ENCODE measurements around the gene NTM. TPM values are rescaled to one million over a fixed set of nuclear protein-coding genes. Genes with fewer than 3 reads are reported as not detected.

The NTM gene
- total RNA-seq, 4 donors from 2014 or later: 1.4 to 5.7 TPM; not detected in 2

DNA sequence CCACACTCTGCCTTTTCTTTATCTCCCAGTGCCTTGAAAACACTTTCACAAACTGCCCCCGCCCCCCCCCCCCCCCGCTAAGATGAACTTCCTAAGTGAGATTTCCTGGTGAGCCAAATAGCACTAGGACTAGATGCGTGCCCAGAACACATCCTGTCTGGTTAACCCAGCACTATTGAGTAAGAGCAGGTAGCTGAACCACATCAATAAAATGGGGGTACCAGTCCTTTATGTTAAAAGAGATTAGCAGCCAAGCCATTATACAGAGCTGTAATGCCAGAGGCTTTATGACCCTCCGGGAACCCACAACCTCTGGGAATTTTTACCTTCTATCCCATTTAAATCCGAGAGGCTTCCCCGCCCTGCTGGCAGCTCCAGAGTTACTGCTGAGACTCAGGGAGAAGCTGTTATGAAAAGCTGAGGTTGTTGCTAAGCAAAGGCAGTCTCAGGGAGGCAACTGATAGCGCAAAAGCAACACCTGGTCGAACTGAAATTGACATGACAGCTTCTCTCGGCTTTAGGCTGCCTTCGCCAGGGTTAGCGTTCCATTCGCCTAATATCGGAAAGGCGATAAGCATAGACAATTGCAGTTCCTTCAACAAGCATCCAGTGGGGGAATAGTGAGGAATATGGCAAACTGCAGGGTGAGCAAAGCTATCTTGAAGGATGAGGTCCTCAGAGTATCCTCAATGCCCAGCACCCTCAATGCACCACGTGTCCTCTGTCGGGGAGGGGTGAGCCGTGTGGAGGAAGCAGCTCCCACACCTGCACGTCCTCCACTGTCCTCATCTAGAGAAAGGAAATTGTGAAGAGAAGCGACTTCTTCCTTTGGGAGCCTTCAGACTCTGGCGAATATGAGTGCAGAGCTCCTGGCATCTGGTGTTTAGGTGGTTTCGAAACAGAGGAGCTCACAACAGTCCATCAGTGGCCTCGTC, 977.0 kb downstream of the NTM start:
- DNase-seq: no peak
- TF ChIP-seq POLR2A (IDR thresholded peaks at IDR 0.05): no peak
- TF ChIP-seq, protein P1, sequence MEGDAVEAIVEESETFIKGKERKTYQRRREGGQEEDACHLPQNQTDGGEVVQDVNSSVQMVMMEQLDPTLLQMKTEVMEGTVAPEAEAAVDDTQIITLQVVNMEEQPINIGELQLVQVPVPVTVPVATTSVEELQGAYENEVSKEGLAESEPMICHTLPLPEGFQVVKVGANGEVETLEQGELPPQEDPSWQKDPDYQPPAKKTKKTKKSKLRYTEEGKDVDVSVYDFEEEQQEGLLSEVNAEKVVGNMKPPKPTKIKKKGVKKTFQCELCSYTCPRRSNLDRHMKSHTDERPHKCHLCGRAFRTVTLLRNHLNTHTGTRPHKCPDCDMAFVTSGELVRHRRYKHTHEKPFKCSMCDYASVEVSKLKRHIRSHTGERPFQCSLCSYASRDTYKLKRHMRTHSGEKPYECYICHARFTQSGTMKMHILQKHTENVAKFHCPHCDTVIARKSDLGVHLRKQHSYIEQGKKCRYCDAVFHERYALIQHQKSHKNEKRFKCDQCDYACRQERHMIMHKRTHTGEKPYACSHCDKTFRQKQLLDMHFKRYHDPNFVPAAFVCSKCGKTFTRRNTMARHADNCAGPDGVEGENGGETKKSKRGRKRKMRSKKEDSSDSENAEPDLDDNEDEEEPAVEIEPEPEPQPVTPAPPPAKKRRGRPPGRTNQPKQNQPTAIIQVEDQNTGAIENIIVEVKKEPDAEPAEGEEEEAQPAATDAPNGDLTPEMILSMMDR (IDR thresholded peaks at IDR 0.05): no peak
- no peaks in the 10 kb centered on the region for H3K4me1 ChIP-seq
- no peak overlapping the region for H3K27ac ChIP-seq
- H3K36me3 ChIP-seq: no peaks in the 10 kb centered on the region
- no peak overlapping the region for H3K4me3 ChIP-seq
- H3K9me3 ChIP-seq: no peaks in the 10 kb centered on the region
- no peaks in the 10 kb centered on the region for H3K27me3 ChIP-seq
- intact Hi-C loops (cut with DNase I; ENCODE audit: low total_unique reads): no loop called here

DNA sequence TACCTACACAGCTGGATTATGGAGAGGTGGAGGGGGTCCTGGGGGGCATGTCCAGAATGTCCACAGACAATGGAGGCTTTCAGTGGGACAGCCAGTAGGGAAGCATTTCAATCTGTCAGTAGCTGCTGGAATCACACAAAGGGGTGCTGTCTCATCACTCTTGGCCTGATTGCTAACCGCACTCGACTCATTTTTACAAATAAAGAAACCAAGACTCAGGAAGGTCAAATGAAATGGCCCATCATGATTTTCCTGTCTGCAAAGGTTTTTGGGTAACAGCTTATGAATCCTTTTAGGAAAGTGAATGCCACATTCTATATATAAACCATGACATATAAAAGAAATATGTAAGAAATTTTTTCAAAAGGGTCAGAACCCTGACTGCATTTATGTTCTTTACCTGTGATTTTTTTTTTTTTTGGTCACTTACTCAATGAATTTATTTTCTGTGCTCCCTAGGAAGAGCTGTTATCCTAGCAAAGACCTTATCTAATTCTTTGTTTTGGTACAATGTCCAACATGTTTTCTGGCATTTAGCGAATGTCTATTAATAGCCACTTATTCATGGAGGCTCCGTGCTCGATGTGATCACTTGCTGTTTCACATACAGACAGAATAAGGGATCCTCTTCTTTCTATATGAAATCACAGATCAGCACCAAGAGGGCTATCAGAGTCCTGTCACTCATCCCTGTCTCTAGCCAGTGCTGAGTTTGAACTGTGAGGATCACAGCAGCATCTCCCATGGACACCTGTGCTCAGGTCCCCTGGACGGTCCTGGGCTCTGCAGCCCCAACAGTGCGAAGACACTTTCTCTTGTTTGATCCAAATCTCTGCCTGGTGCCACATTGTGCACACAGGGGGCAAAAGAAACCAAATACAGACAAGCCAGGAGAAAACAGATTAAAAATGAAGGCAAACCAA, 979.7 kb downstream of the NTM start:
- H3K4me1 ChIP-seq: no peaks in the 10 kb centered on the region
- intact Hi-C loops (cut with DNase I; ENCODE audit: low total_unique reads): no loop called here
- DNase-seq: no peak
- H3K4me3 ChIP-seq: no peak overlapping the region
- no peak for TF ChIP-seq POLR2A (IDR thresholded peaks at IDR 0.05)
- TF ChIP-seq, protein P1 (IDR thresholded peaks at IDR 0.05): no peak
- no peaks in the 10 kb centered on the region for H3K27me3 ChIP-seq
- H3K9me3 ChIP-seq: no peaks in the 10 kb centered on the region
- H3K36me3 ChIP-seq: no peaks in the 10 kb centered on the region
- H3K27ac ChIP-seq: no peak overlapping the region

DNA sequence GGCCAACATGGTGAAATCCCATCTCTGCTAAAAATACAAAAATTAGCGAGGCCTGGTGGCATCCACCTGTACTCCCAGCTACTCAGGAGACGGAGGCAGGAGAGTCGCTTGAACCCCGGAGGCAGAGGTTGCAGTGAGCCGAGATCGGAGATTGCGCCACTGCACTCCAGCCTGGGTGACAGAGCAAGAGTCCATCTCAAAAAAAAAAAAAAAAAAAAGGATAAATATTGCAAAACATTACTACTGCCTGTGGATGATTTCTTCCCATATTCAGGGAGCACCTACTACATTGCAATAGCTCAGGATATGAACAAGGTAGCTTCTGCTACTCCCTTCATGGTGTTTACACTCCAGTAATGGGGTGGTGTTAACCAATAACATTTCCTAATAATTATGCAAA, 980.6 kb downstream of the NTM start:
- no peak for DNase-seq
- H3K9me3 ChIP-seq: no peaks in the 10 kb centered on the region
- intact Hi-C loops (cut with DNase I; ENCODE audit: low total_unique reads): no loop called here
- H3K27ac ChIP-seq: no peak overlapping the region
- no peak for TF ChIP-seq POLR2A (IDR thresholded peaks at IDR 0.05)
- no peaks in the 10 kb centered on the region for H3K4me1 ChIP-seq
- H3K4me3 ChIP-seq: no peak overlapping the region
- no peaks in the 10 kb centered on the region for H3K36me3 ChIP-seq
- H3K27me3 ChIP-seq: no peaks in the 10 kb centered on the region

DNA sequence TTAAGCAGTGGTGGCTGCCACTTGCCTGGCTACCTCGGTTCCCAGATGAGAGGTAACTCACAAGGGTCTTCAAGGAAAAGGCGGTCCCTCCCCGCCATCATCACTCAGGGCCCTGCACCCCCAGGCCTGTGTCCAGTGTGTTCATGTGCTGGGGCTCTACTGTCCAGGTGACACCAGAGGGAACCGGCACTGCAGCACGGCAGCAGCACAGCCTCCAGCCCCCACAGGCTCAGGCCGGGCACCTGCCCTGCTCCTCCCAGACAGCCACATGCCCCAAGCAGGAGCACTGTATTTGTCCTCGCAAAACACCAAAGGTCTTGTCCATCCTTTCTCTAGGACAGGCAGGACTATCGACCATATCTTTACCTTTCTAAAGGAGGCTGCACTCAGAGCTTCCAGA, 982.1 kb downstream of the NTM start:
- Histone ChIP-seq H3K27me3 (no peaks in the 10 kb centered on the region), H3K27ac (no peak overlapping the region), H3K36me3 (no peaks in the 10 kb centered on the region), H3K4me1 (no peaks in the 10 kb centered on the region), H3K4me3 (no peak overlapping the region), H3K9me3 (no peaks in the 10 kb centered on the region)
- intact Hi-C loops (cut with DNase I; ENCODE audit: low total_unique reads): no loop called here
- DNase-seq: no peak
- TF ChIP-seq, protein P1 (IDR thresholded peaks at IDR 0.05): no peak
- TF ChIP-seq POLR2A (IDR thresholded peaks at IDR 0.05): no peak

DNA sequence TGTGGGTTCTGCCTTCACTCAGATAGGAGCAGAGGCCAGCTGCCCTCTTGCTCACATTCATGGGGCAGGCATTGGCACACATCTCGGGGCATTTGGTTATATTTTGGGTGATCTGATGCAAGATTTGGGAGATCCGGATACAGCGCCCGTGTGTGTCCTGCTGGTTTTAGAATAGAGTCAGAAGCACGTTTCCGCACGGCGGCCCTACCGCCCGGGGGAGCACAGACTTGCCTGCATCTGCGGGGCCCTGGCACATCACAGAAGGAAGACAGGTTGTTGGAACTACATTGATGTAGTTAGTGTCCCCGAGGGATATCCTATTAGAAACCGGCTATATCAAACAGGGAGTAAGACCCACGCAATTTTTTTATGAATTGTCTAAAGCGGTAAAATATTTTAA, 982.8 kb downstream of the NTM start:
- intact Hi-C loops (cut with DNase I; ENCODE audit: low total_unique reads): no loop called here
- TF ChIP-seq, protein P1 (IDR thresholded peaks at IDR 0.05): no peak
- TF ChIP-seq POLR2A (IDR thresholded peaks at IDR 0.05): no peak
- H3K4me1 ChIP-seq: no peaks in the 10 kb centered on the region
- H3K9me3 ChIP-seq: no peaks in the 10 kb centered on the region
- no peak overlapping the region for H3K27ac ChIP-seq
- no peak overlapping the region for H3K4me3 ChIP-seq
- no peak for DNase-seq
- H3K36me3 ChIP-seq: no peaks in the 10 kb centered on the region
- H3K27me3 ChIP-seq: no peaks in the 10 kb centered on the region

All from uterus (tissue), 4 donors.